K562 (cell line): ENCODE measurements around the gene GNAI3. TPM values are rescaled to one million over a fixed set of nuclear protein-coding genes. Genes with fewer than 3 reads are reported as not detected.

Source experiments
- ATAC-seq: fragments of 200-7000 bp; cut with Tn5 transposase; 3 replicates; pipeline ENCODE4 v1.9.1; 2020; ENCODE audit warnings: moderate library complexity
- BruUV-seq: library from RNA; stranded (reverse); fragments of 400-500 nt; replicated peaks from 2 replicates; lab custom pipeline; 2021; lab: Mats Ljungman, UMichigan
- CTCF ChIA-PET: fragments of 300-600 bp; formaldehyde crosslinking; extraction: SDS; loops from one replicate; lab custom pipeline; 2021; ENCODE audit warnings: low intra/inter-chr PET ratio; lab: Yijun Ruan, JAX
- POLR2A ChIA-PET: fragments of 300-600, 350-650 bp; sonication (Branson Sonifier 250); formaldehyde crosslinking; extraction: SDS; loops from one replicate; lab custom pipeline; 2021; ENCODE audit warnings: antibody characterized with exemption, inconsistent platforms; lab: Yijun Ruan, JAX
- DNase-seq, 4 experiments: peaks; one replicate each; pipeline versions ENCODE4 v3.0.0 to v3.0.0-alpha.2; 2011 to 2018; ENCODE audit warnings: low spot score in 3 of 4, mixed read lengths in 3 of 4; ENCODE audit errors: extremely low read depth in 1 of 4
- FAIRE-seq: peaks from 2 replicates; lab custom pipeline; 2011; peaks lifted over from hg19 to GRCh38; lab: Jason Lieb, UNC
- H2AFZ ChIP-seq: 2 replicates; pipeline ENCODE4 v1.6.0; 2011; ENCODE audit warnings: low read depth, low read length, control low read depth, inconsistent platforms
- H3K27ac ChIP-seq: fragments of 200-600 bp; 3 replicates; pipeline ENCODE4 v1.8.0; 2011; ENCODE audit warnings: low read depth, mild to moderate bottlenecking, control low read depth, inconsistent platforms, low read length, moderate library complexity, mixed read lengths; ENCODE audit errors: extremely low read depth
- H3K27me3 ChIP-seq, 2 experiments: fragments of 300-600 bp in 1 of 2; 2 replicates in 1 of 2; 3 replicates in 1 of 2; pipeline versions ENCODE4 v1.6.0 to v1.8.0; 2011; ENCODE audit warnings: inconsistent platforms in 2 of 2, low read length in 2 of 2, mild to moderate bottlenecking in 1 of 2, mixed read lengths in 1 of 2, moderate library complexity in 1 of 2; ENCODE audit not compliant: control insufficient read depth in 2 of 2, insufficient read depth in 2 of 2
- H3K36me3 ChIP-seq: fragments of 300-600 bp; 3 replicates; pipeline ENCODE4 v1.8.0; 2011; ENCODE audit warnings: mild to moderate bottlenecking, low read length, inconsistent platforms; ENCODE audit not compliant: control insufficient read depth, insufficient read depth
- H3K4me1 ChIP-seq, 2 experiments: fragments of 200-600 bp in 1 of 2; replicated peaks in 1 of 2; 2 replicates in 1 of 2; 3 replicates in 1 of 2; pipeline versions ENCODE4 v1.5.1 to v1.8.0; 2011; ENCODE audit warnings: inconsistent platforms in 2 of 2, low read length in 2 of 2, mild to moderate bottlenecking in 1 of 2, mixed read lengths in 1 of 2, moderate library complexity in 1 of 2; ENCODE audit not compliant: control insufficient read depth in 2 of 2, insufficient read depth in 2 of 2
- H3K4me2 ChIP-seq: 2 replicates; pipeline ENCODE4 v1.6.1; 2011; ENCODE audit warnings: low read length, control low read depth, inconsistent platforms, mixed read lengths; ENCODE audit not compliant: insufficient read depth
- H3K4me3 ChIP-seq: fragments of 200-600 bp; sonication (generic), shearing (Covaris generic); 2 replicates; pipeline ENCODE4 v1.5.1; 2016; ENCODE audit warnings: control low read depth, inconsistent platforms
- H3K79me2 ChIP-seq: fragments of 200-600 bp; 3 replicates; pipeline ENCODE4 v1.8.0; 2011; ENCODE audit warnings: low read length, inconsistent platforms; ENCODE audit not compliant: control insufficient read depth, insufficient read depth
- H3K9ac ChIP-seq, 2 experiments: 2 replicates each; pipeline versions ENCODE4 v1.6.0 to v1.6.1; 2011; ENCODE audit warnings: low read depth in 2 of 2, low read length in 2 of 2, control low read depth in 1 of 2, inconsistent platforms in 1 of 2, mild to moderate bottlenecking in 1 of 2, mixed read lengths in 1 of 2; ENCODE audit not compliant: insufficient read depth in 1 of 2
- H3K9me1 ChIP-seq: one replicate; pipeline ENCODE4 v1.6.0; 2011; ENCODE audit warnings: inconsistent platforms, mild to moderate bottlenecking, low read length, moderate library complexity; ENCODE audit not compliant: control insufficient read depth, insufficient read depth
- H3K9me3 ChIP-seq: replicated peaks from 2 replicates; pipeline ENCODE4 v1.5.1; 2011; ENCODE audit warnings: low read depth, low read length, inconsistent platforms; ENCODE audit not compliant: control insufficient read depth, insufficient read depth
- H4K20me1 ChIP-seq: replicated peaks from 2 replicates; pipeline ENCODE4 v1.6.1; 2011; ENCODE audit warnings: low read length, inconsistent platforms, mixed read lengths; ENCODE audit not compliant: control insufficient read depth, insufficient read depth
- CHD7 ChIP-seq: fragments of 200-600 bp; sonication (generic); IDR thresholded peaks from one replicate; pipeline ENCODE4 v1.6.1; 2012; ENCODE audit warnings: mild to moderate bottlenecking, low read depth, low read length, inconsistent platforms
- EWSR1 ChIP-seq: fragments of 450-650 bp; IDR thresholded peaks from 2 replicates; pipeline ENCODE4 v1.6.1; 2018; ENCODE audit warnings: borderline replicate concordance, mild to moderate bottlenecking, low read depth, moderate library complexity; ENCODE audit not compliant: partially characterized antibody
- U2AF2 ChIP-seq: fragments of 200-400 bp; formaldehyde crosslinking; optimal IDR thresholded peaks from 2 replicates; pipeline ENCODE3; 2017; ENCODE audit warnings: low read depth, mild to moderate bottlenecking, low read length
- ZBTB12 ChIP-seq: fragments of 250-450 bp; sonication (Bioruptor Pico); IDR thresholded peaks from 2 replicates; pipeline ENCODE4 v1.4.0; 2020
- WGBS: fragments of 100-300 bp; shearing (Covaris generic); methylation state at CpG from one replicate; pipeline ENCODE4 v1.1.6; 2016; ENCODE audit warnings: low coverage, mixed read lengths; ENCODE audit not compliant: insufficient coverage; ENCODE audit errors: missing lambda C conversion rate; 5-methylcytosine and 5-hydroxymethylcytosine counted together
- in situ Hi-C: fragments of 300-500 bp; cut with MboI; formaldehyde crosslinking; loops from 4 replicates; pipeline ENCODE4 v1.15.0; 2018; ENCODE audit warnings: inconsistent platforms, mixed read lengths
- intact Hi-C: fragments of 100-400 bp; cut with micrococcal nuclease; formaldehyde crosslinking; loops from 2 replicates; pipeline ENCODE4 v1.14.2; 2022
- polyA plus RNA-seq, 8 experiments: library from polyadenylated mRNA; depleted of rRNA in 4 of 8; stranded (reverse) in 5 of 8; unstranded in 3 of 8; fragments of >200 nt; fragmentation: Nextera tagmentation in 2 of 8; fragmentation: Illumina TruSeq in 1 of 8; extraction: Ambion mirVana in 2 of 8; extraction: Trizol in 1 of 8; gene quantifications; 2 replicates each; pipeline versions ENCODE4 v1.2.1 to v1.2.3, GENCODE V29; 2011 to 2014; ENCODE audit warnings: inconsistent platforms in 1 of 8, missing spikeins in 1 of 8
- total RNA-seq, 7 experiments: library from RNA; depleted of rRNA in 6 of 7; stranded (reverse); fragments of >200 nt in 6 of 7; fragmentation: Illumina TruSeq in 2 of 7; extraction: Trizol in 2 of 7; gene quantifications; 2 replicates each; pipeline versions ENCODE4 v1.2.1 to v1.2.3, GENCODE V29; 2011 to 2021; ENCODE audit warnings: low replicate concordance in 1 of 7
- TF ChIP-seq, protein P1 (sequence below): fragments of 250-450 bp; sonication (Bioruptor Pico); IDR thresholded peaks from 2 replicates; pipeline ENCODE4 v1.5.0; 2020; ENCODE audit warnings: mild to moderate bottlenecking, borderline replicate concordance

The GNAI3 gene
- total and polyA plus RNA-seq, 9 of the 15 experiments (the other 6 are each of a cell fraction or from before 2014, with no cell fraction given) = 6.3 to 13.2 (median 8.9) TPM

GRCh38 chr1:109609881-109610280 is 61.5 kb downstream of the GNAI3 start:
- Histone ChIP-seq H3K4me3 (no peak overlapping the region), H4K20me1 (no peaks in the 10 kb centered on the region), H3K9ac (no peak overlapping the region), H3K9me3 (no peaks in the 10 kb centered on the region), H3K27me3 (peaks cover 31 to 32% of the 10 kb centered on the region in 2 experiments; a peak in 4 of 5 replicates), H3K4me1 (no peaks in the 10 kb centered on the region), H3K27ac (no peak overlapping the region), H3K36me3 (no peaks in the 10 kb centered on the region), H3K9me1 (no peaks in the 10 kb centered on the region), H3K79me2 (no peaks in the 10 kb centered on the region), H3K4me2 (no peak overlapping the region), H2AFZ (no peak overlapping the region)
- intact Hi-C loops = no loop called here
- DNase-seq = no peak
- in situ Hi-C loops = no loop called here
- ChIA-PET POLR2A (interaction anchor here (1.0 to 3.6 kb wide), 2 partner anchors 10 to 64 kb away, joined by 3 to 14 read pairs; partner anchors contain the start of genes AMPD2 and GNAT2), CTCF (no interaction called here)
- BruUV-seq = no TSS peak
- no peak for ATAC-seq
- 20% methylated on average over 3 of the region's 3 CpGs for WGBS
- FAIRE-seq = no peak
- no peak for TF ChIP-seq EWSR1
- TF ChIP-seq, protein P1, sequence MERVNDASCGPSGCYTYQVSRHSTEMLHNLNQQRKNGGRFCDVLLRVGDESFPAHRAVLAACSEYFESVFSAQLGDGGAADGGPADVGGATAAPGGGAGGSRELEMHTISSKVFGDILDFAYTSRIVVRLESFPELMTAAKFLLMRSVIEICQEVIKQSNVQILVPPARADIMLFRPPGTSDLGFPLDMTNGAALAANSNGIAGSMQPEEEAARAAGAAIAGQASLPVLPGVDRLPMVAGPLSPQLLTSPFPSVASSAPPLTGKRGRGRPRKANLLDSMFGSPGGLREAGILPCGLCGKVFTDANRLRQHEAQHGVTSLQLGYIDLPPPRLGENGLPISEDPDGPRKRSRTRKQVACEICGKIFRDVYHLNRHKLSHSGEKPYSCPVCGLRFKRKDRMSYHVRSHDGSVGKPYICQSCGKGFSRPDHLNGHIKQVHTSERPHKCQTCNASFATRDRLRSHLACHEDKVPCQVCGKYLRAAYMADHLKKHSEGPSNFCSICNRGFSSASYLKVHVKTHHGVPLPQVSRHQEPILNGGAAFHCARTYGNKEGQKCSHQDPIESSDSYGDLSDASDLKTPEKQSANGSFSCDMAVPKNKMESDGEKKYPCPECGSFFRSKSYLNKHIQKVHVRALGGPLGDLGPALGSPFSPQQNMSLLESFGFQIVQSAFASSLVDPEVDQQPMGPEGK (CRISPR knock-in tag) = no peak
- TF ChIP-seq CHD7 = no peak
- no peak for TF ChIP-seq U2AF2
- TF ChIP-seq ZBTB12 (CRISPR knock-in tag) = no peak
